ENCODE measurements around the gene C1orf35. TPM values are rescaled to one million over a fixed set of nuclear protein-coding genes. Genes with fewer than 3 reads are reported as not detected.

The C1orf35 gene
- total RNA-seq, 1 experiment from 2014 or later: 31.0 TPM

DNA sequence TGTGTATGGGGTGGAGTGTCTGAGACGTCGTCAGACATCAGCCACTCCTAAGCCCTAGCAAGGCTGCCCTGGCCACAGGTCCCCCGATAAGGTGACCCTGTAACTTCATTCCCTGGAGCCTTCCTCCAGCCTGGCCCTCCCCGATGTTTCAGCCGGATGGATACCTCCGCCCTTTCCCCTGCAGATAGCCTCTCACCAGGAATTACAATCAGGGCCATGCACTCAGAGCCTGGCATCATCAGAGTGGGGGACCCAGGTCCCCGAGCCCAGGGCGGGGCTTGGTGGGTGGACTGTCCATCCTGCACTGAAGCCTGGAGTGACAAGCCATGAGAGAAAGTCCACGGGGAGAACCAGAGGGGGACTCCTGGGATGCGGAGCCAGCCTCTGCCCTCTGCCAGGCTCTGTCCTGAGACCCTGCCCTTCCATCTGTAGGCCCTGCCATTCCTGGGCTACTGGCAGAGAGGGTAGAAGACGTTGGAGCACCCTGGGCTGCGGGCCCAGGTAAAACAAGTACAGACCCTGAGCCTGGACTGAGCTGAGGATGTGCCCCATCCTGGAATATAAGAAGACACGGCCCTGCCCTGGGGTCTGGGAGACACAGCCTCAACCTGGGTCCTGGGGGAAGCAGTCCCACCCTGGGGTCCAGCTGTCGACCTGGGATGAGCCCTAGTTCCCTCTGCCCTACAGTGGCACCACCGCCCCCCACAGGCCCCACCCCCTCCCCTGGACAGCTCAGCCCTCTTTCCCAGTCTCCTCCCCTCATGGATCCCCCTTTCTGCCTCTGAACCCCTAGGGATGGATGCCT, 37.4 kb downstream of the C1orf35 start:
- no peaks in the 10 kb centered on the region; a peak in 1 of 5 replicates for H3K9me3 Mint-ChIP-seq
- no peak overlapping the region for H3K18ac ChIP-seq (ENCODE audit: insufficient read length, low read depth, low read length)
- DNase-seq: no peak
- H3K4me3 Mint-ChIP-seq: no peak overlapping the region
- H3K27me3 ChIP-seq (ENCODE audit: insufficient read depth, low read length): peaks cover 47% of the 10 kb centered on the region; the same call in 1 of the 2 replicates
- no peak overlapping the region for H2BK15ac ChIP-seq (ENCODE audit: low read depth, low read length)
- no peak overlapping the region for H3K23ac ChIP-seq (ENCODE audit: insufficient read length, low read depth, low read length)
- H2AK5ac ChIP-seq (ENCODE audit: insufficient read length, low read length): no peak overlapping the region
- no peak overlapping the region for H3K4ac ChIP-seq (ENCODE audit: low read depth, low read length)
- H3T11ph ChIP-seq (ENCODE audit: low read length): no peak overlapping the region
- no peaks in the 10 kb centered on the region for H3K79me2 ChIP-seq (ENCODE audit: insufficient read depth, low read length)
- H4K20me1 ChIP-seq (ENCODE audit: control insufficient read depth, insufficient read depth, insufficient read length): no peaks in the 10 kb centered on the region
- H4K8ac ChIP-seq (replicated peaks; ENCODE audit: insufficient read length, low read depth, low read length): no peak overlapping the region
- no peak overlapping the region for H3K56ac ChIP-seq (ENCODE audit: insufficient read length, low read depth, low read length)
- no peaks in the 10 kb centered on the region for H3K9me3 ChIP-seq (ENCODE audit: control insufficient read depth, low read depth, low read length)
- no peak overlapping the region for H3K9ac ChIP-seq (ENCODE audit: extremely low read depth, insufficient read length, low read length)
- no peaks in the 10 kb centered on the region for H3K79me1 ChIP-seq (ENCODE audit: insufficient read depth, low read depth, low read length, poor library complexity, severe bottlenecking)
- H2AFZ ChIP-seq (ENCODE audit: low read length): no peak overlapping the region
- WGBS (ENCODE audit: extremely low coverage, insufficient read length, low lambda C conversion rate): no CpG with 5 or more reads among the region's 15 CpGs
- peaks cover 3% of the 10 kb centered on the region for H3K23me2 ChIP-seq (ENCODE audit: insufficient read length, low read depth, low read length, poor library complexity, severe bottlenecking)
- TF ChIP-seq, protein P1, sequence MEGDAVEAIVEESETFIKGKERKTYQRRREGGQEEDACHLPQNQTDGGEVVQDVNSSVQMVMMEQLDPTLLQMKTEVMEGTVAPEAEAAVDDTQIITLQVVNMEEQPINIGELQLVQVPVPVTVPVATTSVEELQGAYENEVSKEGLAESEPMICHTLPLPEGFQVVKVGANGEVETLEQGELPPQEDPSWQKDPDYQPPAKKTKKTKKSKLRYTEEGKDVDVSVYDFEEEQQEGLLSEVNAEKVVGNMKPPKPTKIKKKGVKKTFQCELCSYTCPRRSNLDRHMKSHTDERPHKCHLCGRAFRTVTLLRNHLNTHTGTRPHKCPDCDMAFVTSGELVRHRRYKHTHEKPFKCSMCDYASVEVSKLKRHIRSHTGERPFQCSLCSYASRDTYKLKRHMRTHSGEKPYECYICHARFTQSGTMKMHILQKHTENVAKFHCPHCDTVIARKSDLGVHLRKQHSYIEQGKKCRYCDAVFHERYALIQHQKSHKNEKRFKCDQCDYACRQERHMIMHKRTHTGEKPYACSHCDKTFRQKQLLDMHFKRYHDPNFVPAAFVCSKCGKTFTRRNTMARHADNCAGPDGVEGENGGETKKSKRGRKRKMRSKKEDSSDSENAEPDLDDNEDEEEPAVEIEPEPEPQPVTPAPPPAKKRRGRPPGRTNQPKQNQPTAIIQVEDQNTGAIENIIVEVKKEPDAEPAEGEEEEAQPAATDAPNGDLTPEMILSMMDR (conservative IDR thresholded peaks at IDR 0.05): no peak
- no peak overlapping the region for H4K5ac ChIP-seq (ENCODE audit: insufficient read length, low read depth, low read length)
- no peaks in the 10 kb centered on the region; a peak in 1 of 7 replicates for H3K36me3 Mint-ChIP-seq (ENCODE audit: insufficient read depth in 1 of 3, low read depth in 3 of 3)
- no peak overlapping the region; a peak in 1 of 7 replicates for H3K27ac Mint-ChIP-seq
- no peak overlapping the region for H2BK12ac ChIP-seq (ENCODE audit: insufficient read length, low read depth, low read length)
- H3K27ac ChIP-seq (ENCODE audit: insufficient read length, low read depth, low read length): no peak overlapping the region
- no peak overlapping the region for H3K14ac ChIP-seq (ENCODE audit: insufficient read depth, low read length)
- H3K4me1 Mint-ChIP-seq: peaks cover 5 to 7% of the 10 kb centered on the region in 2 experiments; a peak in 3 of 4 replicates
- H2BK20ac ChIP-seq (ENCODE audit: low read depth, low read length, poor library complexity, severe bottlenecking): no peak overlapping the region
- no peak overlapping the region for H2BK120ac ChIP-seq (ENCODE audit: low read depth, low read length, poor library complexity, severe bottlenecking)
- no peaks in the 10 kb centered on the region for H3K4me1 ChIP-seq (ENCODE audit: insufficient read depth, low read length)
- no peak overlapping the region for H2BK5ac ChIP-seq (ENCODE audit: insufficient read length, low read length)
- peaks cover 76% of the 10 kb centered on the region for H3K27me3 Mint-ChIP-seq (ENCODE audit: low read depth)
- no peak overlapping the region for H4K91ac ChIP-seq (ENCODE audit: insufficient read length, low read depth, low read length)
- no peak overlapping the region for H3K4me2 ChIP-seq (ENCODE audit: insufficient read depth, insufficient read length, low read length)
